ENCODE data around the gene PLEK.

PLEK gene

DNA sequence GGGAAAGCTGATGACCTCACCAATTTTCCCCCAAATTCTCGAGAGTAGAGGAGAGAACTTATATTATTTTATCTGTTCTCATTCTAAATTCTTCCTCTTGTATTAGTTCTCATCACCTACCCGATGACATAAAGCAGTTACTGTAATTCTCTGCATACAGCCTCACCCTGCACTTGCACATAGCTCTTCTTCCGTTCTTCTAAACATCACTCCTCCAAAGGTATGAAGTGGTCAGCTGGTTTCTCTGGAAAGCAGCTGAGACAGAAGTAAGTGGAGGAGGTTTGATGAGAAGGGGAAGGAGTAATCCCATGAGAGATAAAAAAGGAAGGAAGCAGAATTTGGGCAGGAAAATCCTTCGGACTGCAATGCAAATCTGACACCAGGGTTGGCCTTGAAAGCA, 63.0 kb downstream of the PLEK start:
- H3K27ac ChIP-seq (ENCODE audit: low read depth, low read length) = no peak overlapping the region
- H3K4ac ChIP-seq (ENCODE audit: low read depth, low read length) = no peak overlapping the region
- H4K8ac ChIP-seq (ENCODE audit: low read depth, low read length) = no peak overlapping the region
- no peak overlapping the region for H3K56ac ChIP-seq (ENCODE audit: low read length)
- H3K4me3 ChIP-seq (ENCODE audit: low read length) = no peak overlapping the region
- no peak overlapping the region for H2BK5ac ChIP-seq (ENCODE audit: low read length)
- H3K18ac ChIP-seq (ENCODE audit: low read length) = no peak overlapping the region
- peaks cover 2% of the 10 kb centered on the region for H3K4me1 ChIP-seq (ENCODE audit: control insufficient read depth, low read depth, low read length)
- H3K79me2 ChIP-seq (ENCODE audit: control insufficient read depth, insufficient read depth, low read length) = no peaks in the 10 kb centered on the region
- no peak overlapping the region for H2BK15ac ChIP-seq (replicated peaks; ENCODE audit: low read depth)
- no peak overlapping the region for H4K5ac ChIP-seq (ENCODE audit: low read length)
- H2AK5ac ChIP-seq (ENCODE audit: low read length) = no peak overlapping the region
- H3K27me3 ChIP-seq (ENCODE audit: insufficient read depth, low read length, poor library complexity) = no peaks in the 10 kb centered on the region
- no peak overlapping the region for H3K23ac ChIP-seq (ENCODE audit: low read length)
- no peak overlapping the region for H3K9ac ChIP-seq (ENCODE audit: low read length)
- H2BK120ac ChIP-seq (ENCODE audit: low read depth, low read length) = no peak overlapping the region
- no peak for DNase-seq
- no peaks in the 10 kb centered on the region for H3K36me3 ChIP-seq (ENCODE audit: control insufficient read depth, insufficient read depth, low read length)
- H3K4me2 ChIP-seq (ENCODE audit: low read length) = no peak overlapping the region
- no CpG with 5 or more reads among the region's 4 CpGs for WGBS (ENCODE audit: extremely low coverage, insufficient coverage, low lambda C conversion rate)
- H3K79me1 ChIP-seq (ENCODE audit: low read length) = no peaks in the 10 kb centered on the region

DNA sequence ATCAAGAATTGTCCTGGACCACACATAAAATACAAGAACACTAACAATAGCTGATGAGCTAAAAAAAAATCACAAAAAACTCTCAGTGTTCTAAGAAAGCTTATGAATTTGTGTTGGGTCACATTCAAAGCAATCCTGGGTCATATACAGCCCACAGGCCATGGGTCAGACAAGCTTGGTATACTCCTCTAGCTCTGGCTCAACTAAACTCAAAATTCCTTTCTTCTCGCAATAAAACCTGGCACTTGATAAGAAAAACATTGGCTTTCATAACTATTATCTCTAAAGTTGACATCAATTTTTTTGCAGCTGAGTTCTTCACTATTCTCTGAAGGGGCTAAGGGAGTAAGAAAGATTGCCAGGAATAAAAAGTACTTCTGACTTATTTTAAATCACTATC, 63.7 kb downstream of the PLEK start:
- Histone ChIP-seq H3K36me3 (ENCODE audit: control insufficient read depth, insufficient read depth, low read length) (no peaks in the 10 kb centered on the region), H2BK5ac (ENCODE audit: low read length) (no peak overlapping the region), H3K79me1 (ENCODE audit: low read length) (no peaks in the 10 kb centered on the region), H3K79me2 (ENCODE audit: control insufficient read depth, insufficient read depth, low read length) (no peaks in the 10 kb centered on the region), H3K23ac (ENCODE audit: low read length) (no peak overlapping the region), H3K27ac (ENCODE audit: low read depth, low read length) (no peak overlapping the region), H2BK15ac (replicated peaks; ENCODE audit: low read depth) (no peak overlapping the region), H4K5ac (ENCODE audit: low read length) (no peak overlapping the region), H3K27me3 (ENCODE audit: insufficient read depth, low read length, poor library complexity) (no peaks in the 10 kb centered on the region), H3K4me2 (ENCODE audit: low read length) (no peak overlapping the region), H2AK5ac (ENCODE audit: low read length) (no peak overlapping the region), H3K56ac (ENCODE audit: low read length) (no peak overlapping the region), H3K18ac (ENCODE audit: low read length) (no peak overlapping the region), H3K9ac (ENCODE audit: low read length) (no peak overlapping the region), H3K4me1 (ENCODE audit: control insufficient read depth, low read depth, low read length) (peaks cover 2% of the 10 kb centered on the region), H2BK120ac (ENCODE audit: low read depth, low read length) (no peak overlapping the region), H3K4me3 (ENCODE audit: low read length) (no peak overlapping the region), H4K8ac (ENCODE audit: low read depth, low read length) (no peak overlapping the region), H3K4ac (ENCODE audit: low read depth, low read length) (no peak overlapping the region)
- DNase-seq = no peak
- WGBS (ENCODE audit: extremely low coverage, insufficient coverage, low lambda C conversion rate) = no CpG with 5 or more reads among the region's 1 CpG

DNA sequence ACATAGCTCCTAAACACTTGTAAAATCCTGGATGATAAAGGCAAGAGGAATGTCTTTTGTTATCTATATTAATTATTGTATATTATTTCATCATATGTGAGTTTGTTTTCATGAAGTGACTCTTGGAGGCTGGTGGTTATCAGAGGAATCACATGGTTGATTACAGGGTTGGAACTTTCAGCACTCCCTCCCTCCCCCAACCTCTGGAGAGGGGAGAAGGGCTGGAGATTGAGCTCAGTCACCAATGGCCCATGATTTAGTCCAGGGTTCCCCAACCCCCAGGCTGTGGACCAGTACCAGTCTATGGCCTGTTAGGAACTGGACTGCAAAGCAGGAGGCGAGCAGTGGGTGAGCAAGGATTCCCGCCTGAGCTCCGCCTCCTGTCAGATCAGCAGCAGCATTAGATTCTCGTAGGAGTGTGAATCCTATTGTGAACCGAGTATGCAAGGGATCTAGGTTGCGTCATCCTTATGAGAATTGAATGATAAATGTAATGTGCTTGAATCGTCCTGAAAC, 64.3 kb downstream of the PLEK start:
- Histone ChIP-seq H3K4me3 (ENCODE audit: low read length) (no peak overlapping the region), H3K27me3 (ENCODE audit: insufficient read depth, low read length, poor library complexity) (no peaks in the 10 kb centered on the region), H3K9ac (ENCODE audit: low read length) (no peak overlapping the region), H3K36me3 (ENCODE audit: control insufficient read depth, insufficient read depth, low read length) (no peaks in the 10 kb centered on the region), H3K79me2 (ENCODE audit: control insufficient read depth, insufficient read depth, low read length) (no peaks in the 10 kb centered on the region), H4K8ac (ENCODE audit: low read depth, low read length) (no peak overlapping the region), H3K18ac (ENCODE audit: low read length) (no peak overlapping the region), H4K5ac (ENCODE audit: low read length) (no peak overlapping the region), H2AK5ac (ENCODE audit: low read length) (no peak overlapping the region), H3K4ac (ENCODE audit: low read depth, low read length) (no peak overlapping the region), H3K4me1 (ENCODE audit: control insufficient read depth, low read depth, low read length) (peaks cover 2% of the 10 kb centered on the region), H2BK5ac (ENCODE audit: low read length) (no peak overlapping the region), H3K27ac (ENCODE audit: low read depth, low read length) (no peak overlapping the region), H3K4me2 (ENCODE audit: low read length) (no peak overlapping the region), H2BK15ac (replicated peaks; ENCODE audit: low read depth) (no peak overlapping the region), H3K79me1 (ENCODE audit: low read length) (no peaks in the 10 kb centered on the region), H3K56ac (ENCODE audit: low read length) (no peak overlapping the region), H3K23ac (ENCODE audit: low read length) (no peak overlapping the region), H2BK120ac (ENCODE audit: low read depth, low read length) (no peak overlapping the region)
- DNase-seq = no peak
- WGBS (ENCODE audit: extremely low coverage, insufficient coverage, low lambda C conversion rate) = no CpG with 5 or more reads among the region's 7 CpGs

DNA sequence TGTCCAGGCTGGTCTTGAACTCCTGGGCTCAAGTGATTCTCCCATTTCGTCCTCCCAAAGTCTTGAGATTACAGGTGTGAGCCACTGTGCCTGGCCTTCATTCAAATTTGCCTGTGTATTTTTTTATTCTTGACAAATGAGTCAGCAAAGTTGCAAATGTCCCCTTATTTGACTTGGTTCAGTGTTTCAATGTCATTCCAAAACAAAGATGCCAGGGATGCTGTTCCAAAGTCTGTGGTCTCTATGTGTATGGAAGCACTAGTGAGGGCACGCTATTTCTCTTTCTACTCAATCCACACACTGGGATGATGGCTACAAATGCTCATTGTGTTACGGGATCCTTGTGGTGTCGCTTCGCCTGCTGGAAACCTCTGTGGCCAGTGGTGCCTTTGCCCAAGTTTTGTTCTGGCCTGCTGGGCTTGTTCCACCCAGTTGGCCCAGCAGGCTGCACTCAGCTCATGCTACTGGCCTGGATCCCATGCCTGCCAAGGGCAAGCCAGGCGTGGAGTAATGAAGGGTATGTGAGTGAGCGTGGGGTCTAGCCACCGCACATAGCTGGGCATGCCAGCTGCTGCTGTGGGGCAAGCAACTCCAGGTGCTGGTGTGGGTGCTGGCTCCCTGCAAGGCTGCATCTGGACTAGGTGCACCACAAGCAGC, 66.4 kb downstream of the PLEK start:
- Histone ChIP-seq H2BK15ac (replicated peaks; ENCODE audit: low read depth) (no peak overlapping the region), H4K5ac (ENCODE audit: low read length) (no peak overlapping the region), H3K79me2 (ENCODE audit: control insufficient read depth, insufficient read depth, low read length) (no peaks in the 10 kb centered on the region), H3K27ac (ENCODE audit: low read depth, low read length) (no peak overlapping the region), H3K4me1 (ENCODE audit: control insufficient read depth, low read depth, low read length) (peaks cover 2% of the 10 kb centered on the region), H3K9ac (ENCODE audit: low read length) (no peak overlapping the region), H3K4me3 (ENCODE audit: low read length) (no peak overlapping the region), H2BK120ac (ENCODE audit: low read depth, low read length) (no peak overlapping the region), H3K4me2 (ENCODE audit: low read length) (no peak overlapping the region), H3K56ac (ENCODE audit: low read length) (no peak overlapping the region), H3K27me3 (ENCODE audit: insufficient read depth, low read length, poor library complexity) (no peaks in the 10 kb centered on the region), H3K23ac (ENCODE audit: low read length) (no peak overlapping the region), H3K4ac (ENCODE audit: low read depth, low read length) (no peak overlapping the region), H3K79me1 (ENCODE audit: low read length) (no peaks in the 10 kb centered on the region), H2AK5ac (ENCODE audit: low read length) (no peak overlapping the region), H2BK5ac (ENCODE audit: low read length) (no peak overlapping the region), H3K36me3 (ENCODE audit: control insufficient read depth, insufficient read depth, low read length) (no peaks in the 10 kb centered on the region), H4K8ac (ENCODE audit: low read depth, low read length) (no peak overlapping the region), H3K18ac (ENCODE audit: low read length) (no peak overlapping the region)
- DNase-seq = no peak
- WGBS (ENCODE audit: extremely low coverage, insufficient coverage, low lambda C conversion rate) = no CpG with 5 or more reads among the region's 8 CpGs

DNA sequence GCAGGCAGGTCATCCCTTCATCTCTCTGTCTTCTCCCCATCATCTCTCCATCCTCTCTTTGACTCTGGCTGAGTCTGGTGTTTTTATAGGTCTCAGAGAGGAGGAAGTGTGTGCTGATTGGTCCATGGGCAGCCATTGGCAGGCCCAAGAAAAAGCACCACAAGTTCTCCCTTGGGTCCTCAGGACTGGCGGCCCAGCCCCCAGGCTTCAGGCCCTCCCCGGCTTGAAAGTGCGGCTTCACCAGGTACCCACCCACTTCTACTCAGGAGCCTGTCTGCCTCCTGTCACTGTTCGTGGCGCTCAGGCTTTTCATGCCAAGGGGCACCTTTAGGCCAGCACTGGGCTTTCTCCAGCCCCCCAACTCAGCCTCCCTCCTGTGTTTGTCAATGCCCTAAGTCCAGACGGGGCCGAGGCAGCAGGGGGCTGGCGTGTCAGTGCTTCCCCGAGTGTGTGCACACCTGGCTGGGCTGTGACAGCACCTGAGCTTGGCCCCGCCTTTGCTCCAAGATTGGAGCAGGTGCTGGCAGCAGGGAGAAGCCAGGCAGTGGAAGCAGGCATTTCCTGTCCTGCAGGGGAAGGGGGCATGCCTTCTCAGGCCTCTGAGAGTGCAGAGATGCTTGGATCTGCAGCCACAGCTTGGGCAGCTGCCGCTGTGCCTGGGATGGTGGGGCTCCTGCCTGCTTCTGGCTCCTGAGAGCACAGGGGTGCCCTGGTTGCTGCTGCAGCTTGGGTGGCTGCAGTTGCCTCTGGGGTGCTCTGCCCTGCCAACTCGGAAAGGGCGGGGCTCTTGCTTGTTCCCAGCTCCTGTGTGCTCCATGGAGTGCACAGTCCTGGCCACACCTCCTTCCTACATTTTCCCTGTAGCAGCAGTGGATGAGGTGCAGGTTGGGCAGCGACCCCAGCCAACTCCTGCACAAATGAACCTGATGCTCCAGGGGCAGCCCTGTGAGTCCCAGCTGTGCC, 67.9 kb downstream of the PLEK start:
- Histone ChIP-seq H2BK120ac (ENCODE audit: low read depth, low read length) (no peak overlapping the region), H3K23ac (ENCODE audit: low read length) (no peak overlapping the region), H3K79me1 (ENCODE audit: low read length) (no peaks in the 10 kb centered on the region), H2BK5ac (ENCODE audit: low read length) (no peak overlapping the region), H2AK5ac (ENCODE audit: low read length) (no peak overlapping the region), H3K79me2 (ENCODE audit: control insufficient read depth, insufficient read depth, low read length) (no peaks in the 10 kb centered on the region), H3K4me3 (ENCODE audit: low read length) (no peak overlapping the region), H4K8ac (ENCODE audit: low read depth, low read length) (no peak overlapping the region), H3K36me3 (ENCODE audit: control insufficient read depth, insufficient read depth, low read length) (no peaks in the 10 kb centered on the region), H3K4me1 (ENCODE audit: control insufficient read depth, low read depth, low read length) (peaks cover 2% of the 10 kb centered on the region), H3K27ac (ENCODE audit: low read depth, low read length) (no peak overlapping the region), H3K4ac (ENCODE audit: low read depth, low read length) (no peak overlapping the region), H3K18ac (ENCODE audit: low read length) (no peak overlapping the region), H3K4me2 (ENCODE audit: low read length) (no peak overlapping the region), H4K5ac (ENCODE audit: low read length) (no peak overlapping the region), H3K27me3 (ENCODE audit: insufficient read depth, low read length, poor library complexity) (no peaks in the 10 kb centered on the region), H3K56ac (ENCODE audit: low read length) (no peak overlapping the region), H2BK15ac (replicated peaks; ENCODE audit: low read depth) (no peak overlapping the region), H3K9ac (ENCODE audit: low read length) (no peak overlapping the region)
- no CpG with 5 or more reads among the region's 14 CpGs for WGBS (ENCODE audit: extremely low coverage, insufficient coverage, low lambda C conversion rate)
- no peak for DNase-seq
